Skin epidermis (tissue), 12 donors: Measurements from ENCODE around the gene RNASE4.
"Not testable (repeated sequence)": the region's sequence is repeated elsewhere in the genome, so short reads cannot be mapped to it uniquely, and the experiment has no call there.

Source experiments
- H3K27ac ChIP-seq, 21 experiments: fragments of 200-600 bp; sonication (generic) in 11 of 21; one replicate each; pipeline ENCODE4 v1.5.0; 2020; ENCODE audit warnings: mild to moderate bottlenecking in 3 of 21, inconsistent platforms in 2 of 21, moderate library complexity in 2 of 21
- H3K4me3 ChIP-seq, 7 experiments: fragments of 200-600 bp; sonication (generic) in 2 of 7; one replicate each; pipeline ENCODE4 v1.5.0; 2020; ENCODE audit warnings: inconsistent platforms in 2 of 7, mild to moderate bottlenecking in 2 of 7, moderate library complexity in 1 of 7

Gene RNASE4

GRCh38 chr14:20683891-20684661, at the start of gene RNASE4:
RNASE4 (plus strand) TSS chr14:20684560; CDS start chr14:20699372, 14,812 bp downstream.
- H3K4me3 ChIP-seq: peak within 1 kb of the TSS; percentile 52 to 87 (median 73)

GRCh38 chr14:20641591-20641990, 42.8 kb upstream of the RNASE4 start, which contains the start of gene OR6S1:
OR6S1 (minus strand) TSS chr14:20641691; CDS start chr14:20641691, 0 bp downstream.
- no peak within 1 kb of the TSS for H3K27ac ChIP-seq

More at GRCh38 chr14:20683891-20684661, at the start of gene RNASE4:
- H3K27ac ChIP-seq: peak within 1 kb of the TSS; percentile 35 to 100 (median 98)

GRCh38 chr14:20642182-20642581, 42.2 kb upstream of the RNASE4 start:
- no peak overlapping the region for H3K4me3 ChIP-seq

More at GRCh38 chr14:20641591-20641990, 42.8 kb upstream of the RNASE4 start, which contains the start of gene OR6S1:
- H3K4me3 ChIP-seq: no peak within 1 kb of the TSS

GRCh38 chr14:20642755-20643154, 41.6 kb upstream of the RNASE4 start:
- not testable (repeated sequence) for H3K27ac ChIP-seq, H3K4me3 ChIP-seq

More at GRCh38 chr14:20642182-20642581, 42.2 kb upstream of the RNASE4 start:
- H3K27ac ChIP-seq: no peak overlapping the region

- Histone ChIP-seq H3K27ac (no peak overlapping the region), H3K4me3 (no peak overlapping the region)
Observed at GRCh38 chr14:20644520-20644919, 39.8 kb upstream of the RNASE4 start.

- Histone ChIP-seq H3K4me3 (no peak overlapping the region), H3K27ac (no peak overlapping the region)
Observed at GRCh38 chr14:20645481-20645880, 38.9 kb upstream of the RNASE4 start.

- Histone ChIP-seq H3K4me3 (no peak overlapping the region), H3K27ac (no peak overlapping the region)
Observed at GRCh38 chr14:20652996-20653975, 31.1 kb upstream of the RNASE4 start.

- Histone ChIP-seq H3K27ac (no peak overlapping the region), H3K4me3 (no peak overlapping the region)
Observed at GRCh38 chr14:20655851-20656250, 28.5 kb upstream of the RNASE4 start.

- H3K4me3 ChIP-seq: no peak overlapping the region
- H3K27ac ChIP-seq: no peak overlapping the region
Observed at GRCh38 chr14:20656274-20656673, 28.1 kb upstream of the RNASE4 start.

- Histone ChIP-seq H3K27ac (no peak overlapping the region), H3K4me3 (no peak overlapping the region)
Observed at GRCh38 chr14:20657216-20658211, 26.8 kb upstream of the RNASE4 start.

- Histone ChIP-seq H3K27ac (no peak overlapping the region), H3K4me3 (no peak overlapping the region)
Observed at GRCh38 chr14:20658246-20658645, 26.1 kb upstream of the RNASE4 start.

GRCh38 chr14:20659336-20659735, 25.0 kb upstream of the RNASE4 start:
- Histone ChIP-seq H3K27ac (no peak overlapping the region), H3K4me3 (no peak overlapping the region)

GRCh38 chr14:20659813-20660395, 24.5 kb upstream of the RNASE4 start:
- H3K4me3 ChIP-seq: no peak overlapping the region
- H3K27ac ChIP-seq: no peak overlapping the region

GRCh38 chr14:20661197-20661596, 23.2 kb upstream of the RNASE4 start:
- no peak overlapping the region for H3K27ac ChIP-seq
- H3K4me3 ChIP-seq: no peak overlapping the region

GRCh38 chr14:20662968-20663732, 21.2 kb upstream of the RNASE4 start:
- H3K4me3 ChIP-seq: peak overlapping the region in 6 of 7 experiments; percentile 8 to 35 (median 14)
- no peak overlapping the region for H3K27ac ChIP-seq

GRCh38 chr14:20666400-20666961, 17.9 kb upstream of the RNASE4 start:
- not testable (repeated sequence) for H3K4me3 ChIP-seq, H3K27ac ChIP-seq

- peak overlapping the region in 2 of 21 experiments; percentile 21 to 31 for H3K27ac ChIP-seq
- no peak overlapping the region for H3K4me3 ChIP-seq
Observed at GRCh38 chr14:20667957-20668356, 16.4 kb upstream of the RNASE4 start.

- Histone ChIP-seq H3K27ac (no peak overlapping the region), H3K4me3 (no peak overlapping the region)
Observed at GRCh38 chr14:20668969-20669368, 15.4 kb upstream of the RNASE4 start.
